Measurements from ENCODE around the gene SMPD4. TPM values are rescaled to one million over a fixed set of nuclear protein-coding genes. Genes with fewer than 3 reads are reported as not detected.
A peak's percentile ranks its signal among the peaks of the same experiment; 100 is the strongest.
"Not testable (repeated sequence)": the region's sequence is repeated elsewhere in the genome, so short reads cannot be mapped to it uniquely, and the experiment has no call there.

Gene SMPD4
- total RNA-seq, 4 donors from 2014 or later = 34.1 to 50.6 (median 40.6) TPM

DNA sequence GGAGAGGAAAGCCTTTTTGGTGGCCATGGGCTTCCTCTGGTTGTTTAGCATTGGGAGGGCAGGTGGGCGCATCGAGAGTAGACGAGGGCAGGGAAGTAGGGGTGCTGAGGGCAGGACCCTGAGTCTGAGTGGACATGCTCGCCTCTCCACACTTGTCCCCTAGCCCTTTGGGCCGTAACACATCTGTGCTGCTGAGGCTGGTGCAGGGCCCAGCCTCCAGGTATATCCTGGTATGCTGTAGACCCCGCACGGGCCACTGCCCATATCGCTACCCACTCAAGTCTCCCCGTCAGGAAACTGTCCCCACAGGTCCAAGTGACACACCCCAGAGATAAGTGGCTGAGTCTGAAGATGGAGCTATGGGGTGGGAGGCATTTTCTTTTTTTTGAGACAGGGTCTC lies 22.8 kb downstream of the SMPD4 start:
- Histone ChIP-seq H3K4me1 (no peaks in the 10 kb centered on the region), H3K9me3 (no peaks in the 10 kb centered on the region), H3K4me3 (no peak overlapping the region), H3K27ac (no peak overlapping the region), H3K27me3 (no peaks in the 10 kb centered on the region), H3K36me3 (peaks cover under 1 to 82% (median 11%) of the 10 kb centered on the region in 3 donors)
- intact Hi-C loops (cut with DNase I) = no loop called here
- 81 to 89% methylated on average over 5 to 9 of the region's 9 CpGs for WGBS, 2 donors
- no peak for DNase-seq
- TF ChIP-seq POLR2A (IDR thresholded peaks at IDR 0.05) = no peak
- TF ChIP-seq, protein P1, sequence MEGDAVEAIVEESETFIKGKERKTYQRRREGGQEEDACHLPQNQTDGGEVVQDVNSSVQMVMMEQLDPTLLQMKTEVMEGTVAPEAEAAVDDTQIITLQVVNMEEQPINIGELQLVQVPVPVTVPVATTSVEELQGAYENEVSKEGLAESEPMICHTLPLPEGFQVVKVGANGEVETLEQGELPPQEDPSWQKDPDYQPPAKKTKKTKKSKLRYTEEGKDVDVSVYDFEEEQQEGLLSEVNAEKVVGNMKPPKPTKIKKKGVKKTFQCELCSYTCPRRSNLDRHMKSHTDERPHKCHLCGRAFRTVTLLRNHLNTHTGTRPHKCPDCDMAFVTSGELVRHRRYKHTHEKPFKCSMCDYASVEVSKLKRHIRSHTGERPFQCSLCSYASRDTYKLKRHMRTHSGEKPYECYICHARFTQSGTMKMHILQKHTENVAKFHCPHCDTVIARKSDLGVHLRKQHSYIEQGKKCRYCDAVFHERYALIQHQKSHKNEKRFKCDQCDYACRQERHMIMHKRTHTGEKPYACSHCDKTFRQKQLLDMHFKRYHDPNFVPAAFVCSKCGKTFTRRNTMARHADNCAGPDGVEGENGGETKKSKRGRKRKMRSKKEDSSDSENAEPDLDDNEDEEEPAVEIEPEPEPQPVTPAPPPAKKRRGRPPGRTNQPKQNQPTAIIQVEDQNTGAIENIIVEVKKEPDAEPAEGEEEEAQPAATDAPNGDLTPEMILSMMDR (IDR thresholded peaks at IDR 0.05) = no peak

DNA sequence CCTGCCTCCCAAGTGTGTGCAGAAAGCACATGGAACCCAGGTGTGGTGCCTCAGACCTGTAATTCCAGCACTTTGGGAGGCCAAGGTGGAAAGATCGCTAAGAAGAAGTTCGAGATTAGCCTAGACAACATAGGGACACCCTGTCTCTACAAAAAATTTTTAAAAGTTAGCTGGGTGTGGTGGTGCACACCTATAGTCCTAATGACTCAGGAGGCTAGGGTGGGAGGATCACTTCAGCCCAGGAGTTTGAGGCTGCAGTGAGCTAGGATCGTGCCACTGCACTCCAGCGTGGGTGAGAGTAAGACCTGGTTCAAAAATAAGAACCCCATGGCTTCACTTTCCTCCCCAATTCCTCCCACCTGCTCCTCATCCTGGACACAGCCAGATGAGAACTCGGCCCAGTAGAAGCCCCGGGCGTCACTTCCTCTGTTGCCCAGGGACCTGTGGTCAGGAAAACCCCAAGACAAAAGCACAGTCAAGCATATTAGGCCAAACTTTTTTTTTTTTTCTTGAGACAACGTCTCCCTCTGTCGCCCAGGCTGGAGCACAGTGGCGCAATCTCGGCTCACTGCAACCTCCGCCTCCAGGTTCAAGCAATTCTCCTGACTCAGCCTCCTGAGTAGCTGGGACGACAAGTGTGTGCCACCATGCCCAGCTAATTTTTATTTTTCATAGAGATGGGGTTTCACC lies 23.4 kb downstream of the SMPD4 start:
- H3K27me3 ChIP-seq; intact Hi-C loops (cut with DNase I); H3K4me1 ChIP-seq; H3K27ac ChIP-seq; H3K4me3 ChIP-seq; DNase-seq; H3K9me3 ChIP-seq: not testable (repeated sequence)
- 56 to 80% methylated on average over 12 to 13 of the region's 13 CpGs for WGBS, 2 donors
- H3K36me3 ChIP-seq = peaks cover 3 to 82% (median 8%) of the 10 kb centered on the region in 3 donors

DNA sequence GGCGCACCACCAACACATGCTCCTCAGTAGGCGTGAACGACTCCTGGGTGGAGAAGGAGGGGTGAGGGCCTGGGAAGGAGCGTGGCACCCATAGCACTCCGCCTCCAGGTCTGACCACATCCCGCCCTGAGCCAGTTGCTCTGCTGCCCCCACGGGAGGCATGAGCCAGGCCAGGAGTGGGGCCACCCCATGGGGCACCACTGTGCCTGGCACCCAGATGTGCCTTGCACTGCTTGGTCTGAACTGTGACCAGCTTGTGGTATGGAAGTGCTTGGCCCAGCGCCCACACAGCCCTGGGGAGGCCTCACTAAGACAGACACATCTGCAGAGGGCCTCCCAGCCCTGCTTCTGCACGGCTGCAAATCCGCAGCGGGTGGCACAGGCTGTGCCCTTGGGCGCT lies 24.0 kb downstream of the SMPD4 start:
- H3K36me3 ChIP-seq = peaks cover 1 to 82% (median 4%) of the 10 kb centered on the region in 3 donors
- no CpG with 5 or more reads among the region's 12 CpGs for WGBS, 2 donors
- H3K4me3 ChIP-seq; intact Hi-C loops (cut with DNase I); H3K9me3 ChIP-seq; H3K27me3 ChIP-seq; H3K4me1 ChIP-seq; DNase-seq; H3K27ac ChIP-seq: not testable (repeated sequence)

DNA sequence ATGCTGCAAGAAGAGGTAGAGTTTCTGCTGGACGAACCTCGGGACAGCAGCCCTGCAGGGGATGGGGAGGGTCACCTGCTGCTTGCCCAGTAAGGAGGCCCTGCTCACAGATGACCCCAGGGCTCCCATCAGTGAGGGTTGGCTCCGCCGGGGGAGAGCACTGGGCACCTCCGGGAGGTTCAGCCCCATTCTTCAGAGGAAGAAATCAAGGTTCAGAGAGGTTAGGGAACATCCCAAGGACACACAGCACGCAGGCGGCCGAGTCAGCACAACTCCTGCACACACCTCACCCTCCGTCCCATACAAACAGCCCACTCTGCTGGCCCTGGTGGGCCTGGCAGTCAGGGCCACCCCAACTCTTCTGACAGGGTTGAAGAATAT lies 24.8 kb downstream of the SMPD4 start:
- no peak overlapping the region for H3K4me3 ChIP-seq
- H3K27me3 ChIP-seq = no peaks in the 10 kb centered on the region
- TF ChIP-seq POLR2A (IDR thresholded peaks at IDR 0.05) = no peak
- TF ChIP-seq, protein P1 (IDR thresholded peaks at IDR 0.05) = no peak
- whole genome bisulfite sequencing, 2 donors = 92% methylated on average over 4 of the region's 9 CpGs; no CpG with 5 or more reads in 1 of the 2 donors
- H3K9me3 ChIP-seq = no peaks in the 10 kb centered on the region
- peaks cover 0 to 81% (median 4%) of the 10 kb centered on the region in 3 donors for H3K36me3 ChIP-seq
- no peak for DNase-seq
- H3K27ac ChIP-seq = no peak overlapping the region
- intact Hi-C loops (cut with DNase I) = no loop called here
- no peaks in the 10 kb centered on the region for H3K4me1 ChIP-seq

DNA sequence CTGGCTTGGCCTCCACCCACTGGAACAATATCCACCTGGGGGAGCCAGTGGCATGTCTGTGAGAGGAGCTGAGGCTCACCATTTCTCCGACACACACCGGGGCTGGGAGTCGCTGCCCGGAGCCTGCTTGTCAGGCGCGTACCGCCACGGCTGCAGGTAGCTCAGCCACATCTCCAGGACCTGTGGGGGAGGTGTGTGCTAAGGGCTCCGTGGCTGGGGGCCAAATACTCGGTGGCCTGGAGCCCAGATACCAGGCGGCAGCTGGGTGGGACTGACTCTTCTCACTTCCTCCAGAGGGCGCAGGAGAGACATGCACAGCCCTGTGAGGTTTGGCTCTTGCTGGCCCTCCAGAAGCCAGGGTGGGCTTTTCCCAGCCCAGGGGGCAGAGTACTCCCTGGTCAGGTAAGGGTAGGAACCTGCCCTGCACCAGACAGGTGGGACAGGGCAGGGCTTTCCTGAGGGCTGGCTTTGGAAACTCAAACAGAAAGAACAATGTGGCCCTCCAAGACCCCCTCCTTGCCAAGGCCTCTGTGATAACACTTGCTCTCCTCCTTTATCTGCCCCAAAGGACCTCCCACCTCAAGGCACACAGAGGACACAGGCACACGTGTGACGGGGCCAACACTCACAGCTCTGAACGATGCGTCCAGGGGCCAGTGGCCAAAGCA lies 25.3 kb downstream of the SMPD4 start:
- TF ChIP-seq, protein P1 (IDR thresholded peaks at IDR 0.05) = peak in 4 of 6 experiments; percentile 19 to 59 (median 38)
- DNase-seq; H3K4me1 ChIP-seq; intact Hi-C loops (cut with DNase I); H3K9me3 ChIP-seq; H3K27me3 ChIP-seq; H3K27ac ChIP-seq; H3K4me3 ChIP-seq: not testable (repeated sequence)
- H3K36me3 ChIP-seq = peaks cover 0 to 76% (median 4%) of the 10 kb centered on the region in 3 donors
- WGBS, 2 donors = 26% methylated on average over 3 of the region's 16 CpGs; no CpG with 5 or more reads in 1 of the 2 donors

Data from esophagus squamous epithelium (tissue), 5 donors.